DMS53 treated with DMSO at 0.1 percent for 48 hours (cell line): ENCODE measurements around the gene PRPS2.

Experiments
- DNase-seq: peaks from one replicate; lab custom pipeline; 2025; ENCODE audit not compliant: unreplicated experiment; lab: John Stamatoyannopoulos, UW

The PRPS2 gene

DNA sequence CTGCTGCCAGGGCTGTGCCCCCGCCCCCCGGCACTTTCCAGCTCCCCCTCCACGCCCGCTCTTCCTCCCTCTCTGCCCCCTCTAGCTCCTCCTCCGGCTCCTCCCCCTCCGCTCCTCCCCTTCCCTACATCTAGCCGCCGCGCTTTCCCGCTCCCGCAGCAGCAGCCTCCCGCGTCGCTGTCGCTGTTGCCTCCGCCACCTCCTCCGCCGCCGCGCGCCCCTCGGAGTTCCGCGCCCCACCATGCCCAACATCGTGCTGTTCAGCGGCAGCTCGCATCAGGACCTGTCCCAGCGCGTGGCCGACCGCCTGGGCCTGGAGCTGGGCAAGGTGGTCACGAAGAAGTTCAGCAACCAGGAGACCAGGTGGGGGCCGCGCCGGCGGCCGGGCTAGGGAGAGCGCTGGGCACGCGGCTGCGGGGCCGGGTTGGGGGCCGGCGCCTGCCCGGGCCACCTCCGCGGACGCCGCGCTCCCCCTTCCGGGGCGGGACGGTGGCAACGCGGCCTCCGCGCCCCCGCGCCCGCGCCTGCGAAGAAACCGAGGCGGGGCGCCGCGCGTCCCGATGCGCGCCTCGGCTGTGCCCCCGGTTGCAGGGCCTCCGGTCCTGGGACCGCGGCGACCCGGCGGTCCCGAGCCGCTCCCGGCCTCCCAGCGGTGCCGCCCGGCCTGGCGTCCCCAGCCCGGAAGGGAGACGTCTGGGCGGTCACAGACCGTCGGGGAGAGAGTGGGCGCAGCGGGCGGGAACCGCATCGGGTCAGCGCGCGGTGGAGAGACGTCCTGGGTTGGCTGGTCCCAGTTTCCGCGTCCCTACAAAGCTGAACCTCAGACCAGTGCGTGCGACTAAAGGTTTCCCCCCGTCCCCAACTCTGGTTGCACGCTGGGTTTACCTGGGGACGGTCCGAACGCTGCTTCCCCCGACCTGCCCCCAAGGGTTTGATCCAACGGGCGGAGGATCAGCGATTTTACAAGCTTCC is at the start of gene PRPS2:
PRPS2 (plus strand) TSS at position 156 of the 972 bp plus-strand sequence; CDS start at position 242, 86 bp downstream.
- no peak for DNase-seq

- DNase-seq: peak; percentile 52
Observed at GRCh38 chrX:12741416-12741815, 49.8 kb upstream of the PRPS2 start.

DNA sequence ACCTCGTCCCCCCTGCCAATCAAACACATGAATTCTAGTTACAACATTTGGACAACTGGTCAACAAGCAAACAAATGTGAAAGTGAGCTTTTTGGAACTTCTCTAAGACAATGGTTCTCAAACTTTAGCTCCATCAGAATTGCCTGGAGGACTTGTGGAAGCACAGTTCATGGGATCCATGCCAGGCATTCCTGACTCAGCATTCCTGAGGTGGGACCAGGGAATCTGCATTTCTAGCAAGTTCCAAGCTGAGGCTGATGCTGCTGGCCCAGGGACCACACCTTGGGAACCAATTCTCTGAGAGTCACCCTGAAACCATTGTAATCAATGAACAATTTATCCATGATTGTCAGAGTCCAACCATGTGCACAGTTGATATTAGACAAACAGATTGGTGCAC is 43.8 kb upstream of the PRPS2 start:
- DNase-seq: no peak

GRCh38 chrX:12751887-12752286 is 39.3 kb upstream of the PRPS2 start:
- no peak for DNase-seq

- DNase-seq: no peak
Observed at GRCh38 chrX:12753366-12753765, 37.8 kb upstream of the PRPS2 start.

DNA sequence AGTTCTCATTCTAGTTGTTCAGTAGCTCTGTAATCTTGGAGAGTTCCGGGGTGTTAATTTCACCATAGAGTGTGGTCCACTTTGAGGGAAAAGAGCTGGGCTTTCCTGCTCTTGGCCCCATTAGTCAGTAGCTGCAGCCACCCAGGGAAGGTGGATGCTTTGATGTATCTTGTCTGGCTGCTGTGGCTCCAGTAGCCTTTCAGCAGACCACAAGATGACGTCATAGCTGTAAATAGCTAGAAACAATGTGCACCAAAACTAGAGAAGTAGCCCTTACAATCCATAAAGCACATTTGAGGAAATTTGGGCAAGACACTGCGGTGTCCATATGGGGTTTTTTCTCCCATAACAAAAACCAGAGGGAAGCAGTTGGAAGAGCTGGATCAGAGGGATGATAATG is 32.9 kb upstream of the PRPS2 start:
- no peak for DNase-seq

DNA sequence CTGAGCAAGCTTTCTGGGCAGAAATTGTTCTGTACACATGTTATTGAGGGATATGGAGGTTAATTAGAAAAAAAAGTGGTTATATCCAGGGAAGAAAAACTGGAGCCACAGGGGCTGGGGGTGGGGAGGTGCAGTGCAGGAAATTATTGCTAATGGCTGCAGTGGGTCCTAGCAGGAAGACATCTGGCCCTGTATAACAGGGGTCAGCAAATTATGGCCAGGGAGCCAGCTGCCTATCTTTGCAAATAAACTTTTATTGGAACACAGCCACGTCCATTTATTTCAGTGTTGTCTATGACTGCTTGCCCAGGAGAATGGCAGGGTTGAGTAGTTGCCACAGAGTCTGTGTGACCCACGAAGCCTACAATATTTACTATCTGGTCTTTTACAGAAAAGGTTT is 23.4 kb upstream of the PRPS2 start:
- no peak for DNase-seq

GRCh38 chrX:12768491-12768890 is 22.7 kb upstream of the PRPS2 start:
- no peak for DNase-seq

- no peak for DNase-seq
Observed at GRCh38 chrX:12770440-12770839, 20.8 kb upstream of the PRPS2 start.

DNA sequence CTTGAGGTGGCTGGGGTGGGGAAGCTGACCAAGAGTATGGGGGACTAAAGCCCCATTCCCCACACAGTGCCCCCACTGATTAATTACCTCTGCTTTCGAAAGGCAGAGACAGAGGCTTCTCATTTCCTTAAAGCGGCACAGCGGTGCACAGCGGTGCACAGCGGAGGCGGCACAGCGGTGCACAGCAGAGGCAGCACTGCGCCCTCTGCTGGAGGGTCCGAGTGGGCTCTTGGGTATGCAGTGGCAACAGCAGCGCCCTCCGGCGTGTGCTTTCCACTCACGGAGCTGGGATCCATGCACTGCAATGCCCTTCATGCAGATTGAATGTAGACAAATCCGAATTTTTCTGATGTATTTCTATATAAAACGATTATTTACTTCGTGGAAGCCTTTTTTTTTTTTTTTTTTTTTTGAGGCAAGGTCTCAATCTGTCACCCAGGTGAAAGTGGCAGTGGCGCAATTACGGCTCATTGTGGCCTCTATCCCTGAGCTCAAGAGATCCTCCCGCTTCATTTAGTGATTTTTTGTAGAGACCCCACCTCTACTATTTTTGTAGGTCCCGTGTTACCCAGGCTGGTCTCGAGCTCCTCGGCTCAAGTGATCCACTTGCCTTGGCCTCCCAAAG is 19.7 kb upstream of the PRPS2 start:
- DNase-seq: peak; percentile 41

DNA sequence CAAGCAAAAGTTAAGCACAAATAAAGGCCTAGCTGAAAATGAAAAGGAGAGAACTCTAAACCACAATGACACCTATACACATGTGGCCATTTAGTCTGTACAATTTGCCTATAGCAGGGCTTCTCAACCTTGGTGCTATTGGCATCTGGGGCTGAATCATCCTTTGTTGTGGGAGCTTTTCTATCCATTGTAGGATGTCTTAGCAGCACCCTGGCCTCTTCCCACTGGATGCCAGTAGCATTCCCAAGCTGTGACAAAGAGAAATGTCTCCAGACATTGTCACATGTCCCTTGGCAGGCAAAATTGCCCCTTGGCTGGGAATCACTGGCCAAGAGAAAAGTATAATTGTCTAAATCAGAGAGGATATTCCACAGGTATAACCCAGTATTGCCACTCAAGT is 13.5 kb upstream of the PRPS2 start:
- DNase-seq: no peak

GRCh38 chrX:12779534-12779933 is 11.7 kb upstream of the PRPS2 start:
- DNase-seq: peak; percentile 45

GRCh38 chrX:12788645-12789044 is 2.6 kb upstream of the PRPS2 start:
- no peak for DNase-seq

DNA sequence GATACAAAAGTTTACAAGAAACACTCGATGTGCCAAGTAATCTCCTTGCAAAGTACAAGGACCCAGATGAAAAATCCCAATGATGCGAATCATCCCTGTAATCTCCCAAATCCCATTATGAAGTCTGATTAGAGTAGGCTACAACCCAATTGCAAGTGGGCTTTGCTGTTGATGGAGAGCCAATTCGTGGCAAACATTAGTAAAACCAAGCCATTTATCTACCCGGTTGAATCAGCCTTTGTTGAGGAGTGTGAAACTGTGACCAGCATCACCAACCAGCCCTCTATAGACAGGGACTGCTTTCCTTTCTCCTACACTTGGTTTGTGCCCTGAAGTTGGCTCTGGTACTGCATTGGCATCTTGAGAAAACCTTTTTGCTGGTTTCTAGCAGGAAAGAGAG is 1.2 kb upstream of the PRPS2 start:
- no peak for DNase-seq

- no peak for DNase-seq
Observed at GRCh38 chrX:12790885-12791256, 341 bp upstream of the PRPS2 start.

DNA sequence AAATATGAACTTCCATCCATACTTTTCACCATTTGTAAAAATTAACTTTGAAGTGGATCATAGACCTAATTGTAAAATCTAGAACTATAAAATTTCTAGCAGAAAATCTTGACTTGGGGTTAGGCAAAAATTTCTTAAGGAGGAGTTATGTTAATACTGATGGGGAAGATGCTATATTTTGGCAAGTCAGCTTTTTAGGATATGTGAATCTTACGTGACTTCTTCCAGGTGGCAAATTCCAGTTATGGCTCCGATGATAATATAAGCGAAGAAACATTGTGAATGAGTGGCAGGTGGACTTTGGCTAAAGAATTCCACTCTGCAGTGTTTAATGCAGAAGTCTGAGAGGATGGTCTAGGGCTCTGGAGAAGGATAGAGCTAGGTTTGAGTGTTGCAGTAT is 1.5 kb downstream of the PRPS2 start:
- no peak for DNase-seq

GRCh38 chrX:12794654-12795053 is 3.4 kb downstream of the PRPS2 start:
- DNase-seq: no peak

DNA sequence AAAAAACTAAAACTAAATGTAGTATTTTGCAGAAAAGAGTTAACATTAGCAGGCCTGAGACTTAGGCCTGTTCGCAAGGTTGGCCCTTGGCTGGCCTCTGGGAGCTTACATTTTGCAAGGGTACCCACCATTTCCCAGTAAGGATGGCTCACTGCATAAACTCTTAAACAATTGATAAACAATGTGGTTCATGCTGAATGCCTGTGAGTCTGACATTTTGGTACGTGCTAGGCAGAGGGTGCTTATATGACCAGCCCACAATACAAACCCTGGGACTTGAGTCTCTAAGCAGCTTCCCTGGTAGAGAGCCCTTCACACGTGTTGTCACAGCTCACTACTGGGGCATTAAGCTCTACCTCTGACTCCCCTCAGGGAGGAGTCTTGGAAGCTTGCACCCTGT is 7.4 kb downstream of the PRPS2 start:
- DNase-seq: no peak

DNA sequence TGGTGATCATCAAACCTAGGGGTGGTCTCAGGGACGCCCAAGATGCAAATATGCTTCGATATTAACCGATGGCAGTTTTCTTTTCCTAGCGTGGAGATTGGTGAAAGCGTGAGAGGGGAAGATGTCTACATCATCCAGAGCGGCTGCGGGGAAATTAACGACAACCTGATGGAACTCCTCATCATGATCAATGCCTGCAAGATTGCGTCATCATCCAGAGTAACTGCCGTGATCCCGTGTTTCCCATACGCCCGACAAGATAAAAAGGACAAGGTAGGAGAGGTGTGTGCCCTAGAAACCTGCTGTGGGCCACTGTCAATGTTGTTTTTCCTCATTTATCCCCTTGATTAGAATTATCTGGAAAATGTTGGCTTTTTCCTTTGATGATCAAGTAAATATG is 7.9 kb downstream of the PRPS2 start:
- DNase-seq: no peak

DNA sequence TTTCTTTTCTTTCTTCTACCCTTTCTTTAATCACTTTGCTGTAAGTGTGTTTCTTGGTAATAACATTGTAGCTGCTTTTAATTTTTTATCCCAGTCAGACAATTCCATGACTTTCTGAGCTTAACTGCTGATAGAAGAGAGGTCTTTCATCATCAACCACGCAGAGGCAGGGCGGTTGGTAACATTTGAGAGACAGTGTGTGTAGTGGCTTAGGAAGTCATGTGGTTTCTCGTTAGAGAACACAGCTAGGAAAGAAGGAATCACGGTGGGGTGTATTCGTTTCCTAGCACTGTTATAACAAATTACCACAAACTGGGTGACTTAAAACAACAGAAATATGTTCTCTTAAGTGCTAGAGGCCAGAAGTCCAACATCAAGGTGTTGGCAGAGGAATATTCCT is 11.5 kb downstream of the PRPS2 start:
- DNase-seq: no peak

GRCh38 chrX:12804655-12805054 is 13.4 kb downstream of the PRPS2 start:
- no peak for DNase-seq

DNA sequence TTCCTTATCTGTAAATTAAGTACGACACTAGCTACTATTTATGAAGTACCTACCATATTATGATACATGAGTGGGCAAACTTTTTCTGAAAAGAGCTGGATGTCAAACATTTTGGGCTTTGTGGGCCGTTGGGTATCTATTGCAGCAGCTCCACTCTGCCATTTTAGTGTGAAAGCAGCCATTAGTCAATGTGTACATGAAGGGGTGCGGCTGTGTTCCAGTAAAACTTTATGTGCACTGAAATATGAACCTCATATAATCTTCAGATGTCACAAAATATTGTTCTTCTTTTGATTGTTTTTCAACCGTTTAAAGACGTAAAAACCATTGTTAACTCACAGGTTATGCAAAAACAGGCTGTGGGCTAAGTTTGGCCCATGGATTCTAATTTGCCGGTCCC is 14.1 kb downstream of the PRPS2 start:
- DNase-seq: no peak
